ENCODE results near the gene CELA1.

- no peak for TF ChIP-seq CTCF (IDR thresholded peaks at IDR 0.05; ENCODE audit: insufficient read depth, low read depth, low read length)
- no peak for TF ChIP-seq EZH2 (IDR thresholded peaks at IDR 0.05; ENCODE audit: insufficient read depth, low read length)
These were observed 49.1 kb upstream of the CELA1 start for GRCh38 chr12:51395283-51396230.
